ENCODE data around the gene MGST3. TPM values are rescaled to one million over a fixed set of nuclear protein-coding genes. Genes with fewer than 3 reads are reported as not detected.
"Not testable (repeated sequence)": the region's sequence is repeated elsewhere in the genome, so short reads cannot be mapped to it uniquely, and the experiment has no call there.

Gene MGST3
- total RNA-seq, 2 donors from 2014 or later = 160 to 252 TPM

GRCh38 chr1:165647517-165647916 lies 16.5 kb downstream of the MGST3 start:
- H3K27ac ChIP-seq = no peak overlapping the region
- H3K4me1 ChIP-seq (ENCODE audit: control insufficient read depth in 1 of 2, low read depth in 2 of 2) = peaks cover 0 to 20% of the 10 kb centered on the region in 2 donors
- no peak overlapping the region for H3K4me3 ChIP-seq
- no peak for ATAC-seq (ENCODE audit: insufficient number of reproducible peaks, low FRiP score, low read depth)
- no peaks in the 10 kb centered on the region for H3K27me3 ChIP-seq (replicated peaks; ENCODE audit: insufficient read depth)
- no peak for DNase-seq (ENCODE audit: low spot score)
- no peak for TF ChIP-seq CTCF (IDR thresholded peaks at IDR 0.05)
- no peaks in the 10 kb centered on the region for H3K9me3 ChIP-seq
- peaks cover 11% of the 10 kb centered on the region for H3K36me3 ChIP-seq

GRCh38 chr1:165647970-165648369 lies 16.9 kb downstream of the MGST3 start:
- Histone ChIP-seq H3K4me3 (no peak overlapping the region), H3K4me1 (ENCODE audit: control insufficient read depth in 1 of 2, low read depth in 2 of 2) (peaks cover 0 to 20% of the 10 kb centered on the region in 2 donors), H3K27ac (no peak overlapping the region), H3K9me3 (no peaks in the 10 kb centered on the region), H3K36me3 (peaks cover 16% of the 10 kb centered on the region), H3K27me3 (replicated peaks; ENCODE audit: insufficient read depth) (no peaks in the 10 kb centered on the region)
- TF ChIP-seq CTCF (IDR thresholded peaks at IDR 0.05) = no peak
- ATAC-seq (ENCODE audit: insufficient number of reproducible peaks, low FRiP score, low read depth) = no peak
- no peak for DNase-seq (ENCODE audit: low spot score)

GRCh38 chr1:165648919-165649572 lies 18.0 kb downstream of the MGST3 start:
- Histone ChIP-seq H3K27me3 (replicated peaks; ENCODE audit: insufficient read depth) (no peaks in the 10 kb centered on the region), H3K9me3 (no peaks in the 10 kb centered on the region), H3K4me1 (ENCODE audit: control insufficient read depth in 1 of 2, low read depth in 2 of 2) (peaks cover 0 to 20% of the 10 kb centered on the region in 2 donors), H3K4me3 (no peak overlapping the region), H3K27ac (no peak overlapping the region), H3K36me3 (peaks cover 25% of the 10 kb centered on the region)
- ATAC-seq (ENCODE audit: insufficient number of reproducible peaks, low FRiP score, low read depth) (no peak), DNase-seq (ENCODE audit: low spot score) (no peak)
- no peak for TF ChIP-seq CTCF (IDR thresholded peaks at IDR 0.05)

- Histone ChIP-seq H3K27me3 (replicated peaks; ENCODE audit: insufficient read depth) (no peaks in the 10 kb centered on the region), H3K4me3 (no peak overlapping the region), H3K36me3 (peaks cover 40% of the 10 kb centered on the region), H3K9me3 (no peaks in the 10 kb centered on the region), H3K4me1 (ENCODE audit: control insufficient read depth in 1 of 2, low read depth in 2 of 2) (peaks cover 0 to 20% of the 10 kb centered on the region in 2 donors), H3K27ac (no peak overlapping the region)
- TF ChIP-seq CTCF (IDR thresholded peaks at IDR 0.05) = no peak
- ATAC-seq (ENCODE audit: insufficient number of reproducible peaks, low FRiP score, low read depth) (no peak), DNase-seq (ENCODE audit: low spot score) (no peak)
Observed at GRCh38 chr1:165650981-165651625, 20.1 kb downstream of the MGST3 start.

GRCh38 chr1:165658766-165659580 lies 27.9 kb downstream of the MGST3 start:
- not testable (repeated sequence) for H3K9me3 ChIP-seq; ATAC-seq (ENCODE audit: insufficient number of reproducible peaks, low FRiP score, low read depth); H3K27me3 ChIP-seq (replicated peaks; ENCODE audit: insufficient read depth); H3K4me3 ChIP-seq; H3K27ac ChIP-seq; DNase-seq (ENCODE audit: low spot score); H3K4me1 ChIP-seq (ENCODE audit: control insufficient read depth in 1 of 2, low read depth in 2 of 2)
- peaks cover 29% of the 10 kb centered on the region for H3K36me3 ChIP-seq
